Middle frontal gyrus (tissue), 1 donor: ENCODE measurements around the gene CD300LG.
A peak's percentile ranks its signal among the peaks of the same experiment; 100 is the strongest.
"Not testable (repeated sequence)": the region's sequence is repeated elsewhere in the genome, so short reads cannot be mapped to it uniquely, and the experiment has no call there.

Experiments used
- DNase-seq: peaks from one replicate; pipeline ENCODE4 v3.0.0-alpha.2; 2015; ENCODE audit warnings: low spot score; ENCODE audit errors: extremely low spot score

The CD300LG gene

GRCh38 chr17:43825567-43825966 is 21.4 kb upstream of the CD300LG start:
- no peak for DNase-seq

DNA sequence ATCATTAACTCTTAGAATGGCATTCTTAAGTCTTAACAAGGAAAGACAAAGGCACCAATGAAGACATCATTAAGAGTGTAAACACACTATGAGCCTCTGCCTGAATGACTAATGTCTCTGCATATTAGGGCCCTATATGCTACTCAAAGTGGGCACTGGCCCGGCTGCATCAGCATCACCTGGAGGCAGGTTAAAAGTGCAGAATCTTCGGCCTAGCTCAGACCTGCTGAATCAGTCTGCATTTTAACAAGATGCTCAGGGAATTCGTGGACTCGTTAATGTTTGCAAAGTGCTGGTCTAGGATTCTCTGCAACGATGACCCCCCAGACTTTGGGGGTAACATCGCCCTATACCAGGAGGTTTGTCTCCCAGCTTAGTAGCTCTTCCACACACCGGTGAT is 20.8 kb upstream of the CD300LG start:
- no peak for DNase-seq

DNA sequence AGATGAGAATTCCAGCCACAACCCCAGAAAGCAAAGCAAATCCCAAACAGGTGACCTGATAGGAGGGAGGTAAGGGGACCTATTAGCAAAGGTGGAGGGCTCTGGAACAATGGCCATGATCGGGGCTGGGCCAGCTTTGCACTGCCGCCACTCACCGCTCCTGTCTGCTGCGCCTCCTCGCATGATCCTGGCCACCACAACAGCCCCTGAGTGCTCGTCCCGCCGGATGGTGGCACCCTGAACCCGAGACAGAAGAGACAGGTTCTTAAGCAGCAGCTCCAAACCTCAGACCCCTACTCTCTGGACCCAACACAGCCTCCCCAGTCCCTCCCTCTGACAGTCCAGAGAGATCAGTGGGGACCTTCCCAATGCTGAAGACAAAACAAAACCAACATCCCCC is 19.4 kb upstream of the CD300LG start:
- no peak for DNase-seq

GRCh38 chr17:43829738-43830137 is 17.2 kb upstream of the CD300LG start:
- no peak for DNase-seq

DNA sequence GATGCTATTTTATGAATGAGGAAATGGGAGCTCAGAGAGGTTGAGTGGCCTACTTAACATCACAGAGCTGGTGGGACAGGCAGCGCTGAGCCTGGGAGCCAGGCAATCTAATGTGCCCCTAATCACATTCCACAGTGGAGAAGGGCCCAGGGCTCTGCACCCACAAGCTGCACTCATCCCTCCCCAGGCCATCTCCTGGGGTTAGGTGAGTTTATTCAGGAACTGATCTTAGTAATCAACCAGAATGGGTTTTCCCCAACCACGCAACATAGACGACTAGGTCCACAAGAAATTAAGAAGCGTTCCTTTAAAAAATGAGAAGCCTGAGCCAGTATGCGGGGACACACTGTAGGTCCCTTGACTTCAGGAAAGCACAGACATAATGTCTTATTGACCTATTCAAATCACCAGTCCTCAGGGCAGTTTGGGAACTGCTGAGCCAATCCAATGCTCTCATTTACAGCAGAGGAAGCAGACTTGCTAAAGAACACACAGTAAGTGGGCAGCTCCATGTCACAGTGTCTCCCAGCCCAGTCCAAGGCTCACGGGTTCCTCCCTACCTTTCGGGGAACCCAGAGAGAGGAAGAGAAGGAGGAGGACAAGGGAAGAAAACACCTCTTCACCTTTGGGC is 16.4 kb upstream of the CD300LG start:
- no peak for DNase-seq

GRCh38 chr17:43831633-43832032 is 15.3 kb upstream of the CD300LG start:
- DNase-seq, result no peak

DNA sequence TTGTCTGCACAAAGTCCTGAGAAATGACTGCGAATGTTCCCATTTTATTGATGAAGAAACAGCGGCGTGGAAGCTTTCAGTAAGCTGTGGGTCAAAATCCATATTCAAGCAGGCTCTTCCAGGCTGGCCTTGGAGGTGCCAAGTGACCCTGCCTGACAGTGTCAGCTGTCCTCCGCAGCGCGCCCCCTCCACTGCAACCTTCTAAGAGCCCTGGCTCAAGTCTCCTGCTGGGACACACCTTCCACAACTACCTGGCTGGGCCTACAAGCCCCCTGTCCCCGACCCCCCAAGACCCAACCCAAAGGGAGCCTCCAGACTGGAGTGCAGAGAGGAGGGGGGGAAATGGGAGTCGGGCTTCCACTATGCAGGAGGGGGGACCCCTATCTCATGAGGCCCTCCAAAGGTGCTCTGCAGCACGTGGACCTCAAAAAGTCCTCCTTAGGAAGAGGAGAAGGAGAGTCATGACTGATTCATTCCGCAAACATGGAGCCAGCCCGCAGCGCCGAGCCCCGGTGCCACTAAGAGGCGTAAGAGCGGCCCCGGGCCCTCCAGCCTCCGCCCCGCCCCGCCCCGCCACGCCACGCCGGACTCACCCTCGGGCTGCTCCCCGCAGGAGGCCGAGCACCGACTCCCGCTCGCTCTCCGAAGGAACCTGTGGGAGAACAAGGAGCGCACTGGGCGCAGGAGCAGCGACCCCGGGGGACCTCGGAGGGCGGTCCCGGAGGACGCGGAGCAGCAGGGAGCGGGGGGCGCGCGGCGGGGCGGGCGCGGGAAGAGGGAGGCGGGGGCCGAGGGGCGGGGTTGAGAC is 14.6 kb upstream of the CD300LG start:
- no peak for DNase-seq

GRCh38 chr17:43832976-43833829 is 13.8 kb upstream of the CD300LG start, which contains the start of gene MPP3:
TSS of gene MPP3 (minus strand) at chr17:43833146. CDS start at chr17:43831906, 1,240 bp downstream.
- peak; percentile 16 for DNase-seq

DNA sequence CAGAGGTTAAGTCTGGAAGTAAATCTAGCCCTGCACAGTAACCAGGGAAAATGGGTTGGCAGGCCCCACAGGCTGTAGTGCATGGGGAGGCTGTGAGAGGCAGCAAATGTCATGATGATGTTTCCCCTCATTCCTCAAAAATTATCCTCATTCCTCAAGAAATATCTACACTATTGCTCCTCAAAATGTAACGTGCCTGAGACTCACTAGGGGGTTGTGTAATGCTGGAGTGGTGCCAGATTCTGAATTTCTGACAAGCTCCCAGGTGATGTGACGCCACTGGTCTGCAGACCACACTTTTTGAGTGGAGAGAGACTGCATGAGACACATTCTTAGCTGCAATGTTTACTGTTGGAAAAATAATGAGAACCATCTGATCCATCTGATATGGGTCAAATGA is 12.9 kb upstream of the CD300LG start:
- no peak for DNase-seq

GRCh38 chr17:43839670-43840108 is 7.3 kb upstream of the CD300LG start:
- no peak for DNase-seq

GRCh38 chr17:43840814-43841213 is 6.2 kb upstream of the CD300LG start:
- DNase-seq, result no peak

GRCh38 chr17:43841282-43841681 is 5.7 kb upstream of the CD300LG start:
- DNase-seq, result no peak

GRCh38 chr17:43842091-43842974 is 4.6 kb upstream of the CD300LG start:
- not testable (repeated sequence) for DNase-seq

DNA sequence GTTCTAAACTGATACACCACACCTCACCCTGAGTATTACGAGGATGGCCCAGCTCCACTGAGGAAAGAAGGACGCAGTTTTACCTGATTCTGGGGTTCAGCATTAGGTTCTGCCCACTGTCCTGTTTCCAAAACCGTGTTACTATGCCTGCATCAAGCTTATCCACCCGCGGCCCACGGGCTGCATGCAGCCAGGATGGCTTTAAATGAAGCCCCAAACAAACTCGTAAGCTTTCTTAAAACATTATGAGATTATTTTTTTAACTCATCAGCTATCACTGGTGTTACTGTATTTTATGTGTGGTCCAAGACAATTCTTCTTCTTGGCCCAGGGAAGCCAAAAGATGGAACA is 4.0 kb upstream of the CD300LG start:
- DNase-seq, result no peak

DNA sequence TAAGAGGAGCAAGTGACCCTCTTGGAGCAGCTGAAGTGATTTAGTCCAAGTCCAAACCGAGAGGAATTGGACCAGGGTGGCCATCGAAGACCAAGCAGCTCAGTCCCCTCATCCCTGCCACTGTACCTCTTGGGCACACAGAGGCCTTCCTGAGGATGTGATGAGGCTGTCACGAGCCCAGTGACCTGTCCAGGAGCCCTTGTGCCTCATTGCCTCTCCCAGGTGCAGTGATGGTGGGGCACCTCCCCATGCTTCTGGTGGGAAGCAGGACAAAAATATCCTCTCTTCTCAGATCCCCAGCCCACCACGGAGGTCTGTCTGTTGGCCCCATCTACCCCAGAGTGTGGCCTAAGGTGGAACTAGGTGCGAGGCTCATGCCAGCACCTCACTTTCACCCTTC is 2.7 kb upstream of the CD300LG start:
- DNase-seq, result no peak

DNA sequence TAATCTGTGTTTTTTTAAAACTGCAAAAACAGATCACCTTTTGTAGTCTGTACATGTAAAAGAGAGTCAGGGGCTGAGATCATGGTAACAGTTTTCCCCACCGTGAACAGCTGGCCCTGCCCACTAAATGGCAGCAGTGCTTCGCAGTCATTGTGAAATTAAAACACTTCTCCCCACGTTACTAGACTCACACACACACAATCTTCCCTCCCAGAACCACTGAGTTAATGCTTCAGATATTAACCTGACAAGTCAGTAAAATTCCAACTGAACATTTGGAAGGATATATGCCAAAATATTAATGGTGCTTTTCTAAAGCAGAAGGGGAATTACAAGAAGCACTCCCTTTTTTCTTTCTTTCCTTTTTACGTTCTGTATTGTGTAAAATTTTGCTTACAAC is 1.2 kb upstream of the CD300LG start:
- no peak for DNase-seq

GRCh38 chr17:43846221-43846712 is 709 bp upstream of the CD300LG start:
- peak; percentile 33 for DNase-seq

GRCh38 chr17:43848601-43849000 is 1.6 kb downstream of the CD300LG start:
- no peak for DNase-seq

- DNase-seq, result no peak
Measured at GRCh38 chr17:43849116-43849515, 2.1 kb downstream of the CD300LG start.

GRCh38 chr17:43852571-43852970 is 5.6 kb downstream of the CD300LG start:
- DNase-seq, result no peak

GRCh38 chr17:43853546-43853945 is 6.6 kb downstream of the CD300LG start:
- DNase-seq, result no peak
